ENCODE results near the gene OSGEP.

The OSGEP gene

GRCh38 chr14:20493634-20494033 is 39.0 kb upstream of the OSGEP start:
- H3K27ac ChIP-seq = no peak overlapping the region
- no peak for TF ChIP-seq CTCF (conservative IDR thresholded peaks at IDR 0.05)

DNA sequence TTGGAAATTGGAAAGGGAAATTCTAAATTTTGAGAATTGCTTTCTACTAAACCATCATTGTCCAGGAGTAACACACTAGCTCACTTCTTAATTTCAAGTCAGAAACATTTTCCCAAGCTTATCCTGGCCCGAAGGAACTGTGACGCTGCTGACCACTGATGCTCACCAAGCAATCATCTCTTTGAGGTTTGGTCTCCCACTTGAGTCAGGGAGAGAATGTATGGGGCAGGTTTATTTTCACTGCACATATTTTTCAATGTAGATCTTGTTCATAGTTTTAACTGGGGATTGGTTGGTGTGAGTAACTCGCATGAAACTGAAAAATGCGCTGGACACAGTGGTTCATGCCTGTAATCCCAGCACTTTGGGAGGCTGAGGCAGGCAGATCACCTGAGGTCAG is 37.9 kb upstream of the OSGEP start:
- TF ChIP-seq CTCF (conservative IDR thresholded peaks at IDR 0.05) = no peak
- H3K27ac ChIP-seq = no peak overlapping the region

- TF ChIP-seq CTCF (conservative IDR thresholded peaks at IDR 0.05) = no peak
- no peak overlapping the region for H3K27ac ChIP-seq
Observed at GRCh38 chr14:20490563-20490962, 36.0 kb upstream of the OSGEP start.

- no peak for TF ChIP-seq CTCF (conservative IDR thresholded peaks at IDR 0.05)
- no peak overlapping the region for H3K27ac ChIP-seq
Observed at GRCh38 chr14:20489093-20489994, 34.7 kb upstream of the OSGEP start.

GRCh38 chr14:20487396-20487725 is 32.7 kb upstream of the OSGEP start:
- no peak for TF ChIP-seq CTCF (conservative IDR thresholded peaks at IDR 0.05)
- no peak overlapping the region for H3K27ac ChIP-seq

- H3K27ac ChIP-seq = no peak overlapping the region
- TF ChIP-seq CTCF (conservative IDR thresholded peaks at IDR 0.05) = no peak
Observed at GRCh38 chr14:20486684-20487395, 32.2 kb upstream of the OSGEP start.

- no peak for TF ChIP-seq CTCF (conservative IDR thresholded peaks at IDR 0.05)
- no peak overlapping the region for H3K27ac ChIP-seq
Observed at GRCh38 chr14:20485900-20486299, 31.3 kb upstream of the OSGEP start.

Data from VCaP (cell line).